Measurements from ENCODE around the gene TIMP2. TPM values are rescaled to one million over a fixed set of nuclear protein-coding genes. Genes with fewer than 3 reads are reported as not detected.

TIMP2 gene
- total and polyA plus RNA-seq, 2 of the 13 experiments (the other 11 are each of a cell fraction or from before 2014, with no cell fraction given), result 3.8 to 8.5 TPM

- TF ChIP-seq KMT2A (CRISPR knock-in tag; IDR thresholded peaks at IDR 0.05) (no peak), HMGA1 (CRISPR knock-in tag; conservative IDR thresholded peaks at IDR 0.05) (no peak), TGIF2 (CRISPR knock-in tag; IDR thresholded peaks at IDR 0.05) (peak; percentile 53; the same call in 1 of the 2 replicates), HIC2 (CRISPR knock-in tag; IDR thresholded peaks at IDR 0.05; ENCODE audit: low read depth) (peak; percentile 94), FOXP1 (IDR thresholded peaks at IDR 0.05) (peak; percentile 61; the same call in 1 of the 2 replicates), FOXP1 (CRISPR knock-in tag; IDR thresholded peaks at IDR 0.05) (peak; percentile 90), ZNF570 (CRISPR knock-in tag; IDR thresholded peaks at IDR 0.05; ENCODE audit: borderline replicate concordance) (no peak), ZIK1 (CRISPR knock-in tag; IDR thresholded peaks at IDR 0.05; ENCODE audit: borderline replicate concordance, low read depth) (0 out of 2 replicates have a peak, but pooled peaks have one; percentile 53), ZNF224 (CRISPR knock-in tag; IDR thresholded peaks at IDR 0.05) (0 out of 2 replicates have a peak, but pooled peaks have one; percentile 74), STAG1 (CRISPR knock-in tag; IDR thresholded peaks at IDR 0.05) (peak; percentile 6; the same call in 1 of the 2 replicates), USF2 (IDR thresholded peaks at IDR 0.05; ENCODE audit: low read depth, low read length) (no peak), USF2 (CRISPR knock-in tag; IDR thresholded peaks at IDR 0.05; ENCODE audit: borderline replicate concordance) (0 out of 2 replicates have a peak, but pooled peaks have one; percentile 41), POLR2AphosphoS2 (IDR thresholded peaks at IDR 0.05; ENCODE audit: low read depth, low read length) (no peak), ZNF367 (CRISPR knock-in tag; IDR thresholded peaks at IDR 0.05; ENCODE audit: borderline replicate concordance) (no peak), SALL1 (CRISPR knock-in tag; IDR thresholded peaks at IDR 0.05) (peak; percentile 68), ZNF138 (CRISPR knock-in tag; IDR thresholded peaks at IDR 0.05; ENCODE audit: low read depth) (peak; percentile 71; the same call in 1 of the 2 replicates), MXI1 (IDR thresholded peaks at IDR 0.05; ENCODE audit: borderline replicate concordance, low read depth, low read length) (peak; percentile 52; the same call in 1 of the 3 replicates), XBP1 (CRISPR knock-in tag; IDR thresholded peaks at IDR 0.05) (no peak), ARID3A (IDR thresholded peaks at IDR 0.05; ENCODE audit: low read depth, low read length) (no peak)
- TF ChIP-seq, protein P1, sequence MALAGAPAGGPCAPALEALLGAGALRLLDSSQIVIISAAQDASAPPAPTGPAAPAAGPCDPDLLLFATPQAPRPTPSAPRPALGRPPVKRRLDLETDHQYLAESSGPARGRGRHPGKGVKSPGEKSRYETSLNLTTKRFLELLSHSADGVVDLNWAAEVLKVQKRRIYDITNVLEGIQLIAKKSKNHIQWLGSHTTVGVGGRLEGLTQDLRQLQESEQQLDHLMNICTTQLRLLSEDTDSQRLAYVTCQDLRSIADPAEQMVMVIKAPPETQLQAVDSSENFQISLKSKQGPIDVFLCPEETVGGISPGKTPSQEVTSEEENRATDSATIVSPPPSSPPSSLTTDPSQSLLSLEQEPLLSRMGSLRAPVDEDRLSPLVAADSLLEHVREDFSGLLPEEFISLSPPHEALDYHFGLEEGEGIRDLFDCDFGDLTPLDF (CRISPR knock-in tag; IDR thresholded peaks at IDR 0.05), result no peak
- TF ChIP-seq, protein P2, sequence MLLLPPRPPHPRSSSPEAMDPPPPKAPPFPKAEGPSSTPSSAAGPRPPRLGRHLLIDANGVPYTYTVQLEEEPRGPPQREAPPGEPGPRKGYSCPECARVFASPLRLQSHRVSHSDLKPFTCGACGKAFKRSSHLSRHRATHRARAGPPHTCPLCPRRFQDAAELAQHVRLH (CRISPR knock-in tag; IDR thresholded peaks at IDR 0.05; ENCODE audit: borderline replicate concordance, low read depth), result no peak
- TF ChIP-seq, protein P3, sequence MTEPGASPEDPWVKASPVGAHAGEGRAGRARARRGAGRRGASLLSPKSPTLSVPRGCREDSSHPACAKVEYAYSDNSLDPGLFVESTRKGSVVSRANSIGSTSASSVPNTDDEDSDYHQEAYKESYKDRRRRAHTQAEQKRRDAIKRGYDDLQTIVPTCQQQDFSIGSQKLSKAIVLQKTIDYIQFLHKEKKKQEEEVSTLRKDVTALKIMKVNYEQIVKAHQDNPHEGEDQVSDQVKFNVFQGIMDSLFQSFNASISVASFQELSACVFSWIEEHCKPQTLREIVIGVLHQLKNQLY (CRISPR knock-in tag; IDR thresholded peaks at IDR 0.05), result peak; percentile 73; the same call in 1 of the 2 replicates
Observed at GRCh38 chr17:78933025-78933958, 8.1 kb upstream of the TIMP2 start (continued).
